K562 (cell line): ENCODE results near the gene FAM124B. TPM values are rescaled to one million over a fixed set of nuclear protein-coding genes. Genes with fewer than 3 reads are reported as not detected.

Experiments
- ATAC-seq: fragments of 200-7000 bp; cut with Tn5 transposase; 3 replicates; pipeline ENCODE4 v1.9.1; 2020; ENCODE audit warnings: moderate library complexity
- BruUV-seq: library from RNA; stranded (reverse); fragments of 400-500 nt; replicated peaks from 2 replicates; lab custom pipeline; 2021; lab: Mats Ljungman, UMichigan
- CTCF ChIA-PET: fragments of 300-600 bp; formaldehyde crosslinking; extraction: SDS; loops from one replicate; lab custom pipeline; 2021; ENCODE audit warnings: low intra/inter-chr PET ratio; lab: Yijun Ruan, JAX
- POLR2A ChIA-PET: fragments of 300-600, 350-650 bp; sonication (Branson Sonifier 250); formaldehyde crosslinking; extraction: SDS; loops from one replicate; lab custom pipeline; 2021; ENCODE audit warnings: antibody characterized with exemption, inconsistent platforms; lab: Yijun Ruan, JAX
- DNase-seq, 4 experiments: peaks; one replicate each; pipeline versions ENCODE4 v3.0.0 to v3.0.0-alpha.2; 2011 to 2018; ENCODE audit warnings: low spot score in 3 of 4, mixed read lengths in 3 of 4; ENCODE audit errors: extremely low read depth in 1 of 4
- FAIRE-seq: peaks from 2 replicates; lab custom pipeline; 2011; peaks lifted over from hg19 to GRCh38; lab: Jason Lieb, UNC
- H2AFZ ChIP-seq: 2 replicates; pipeline ENCODE4 v1.6.0; 2011; ENCODE audit warnings: low read depth, low read length, control low read depth, inconsistent platforms
- H3K27ac ChIP-seq: fragments of 200-600 bp; 3 replicates; pipeline ENCODE4 v1.8.0; 2011; ENCODE audit warnings: low read depth, mild to moderate bottlenecking, control low read depth, inconsistent platforms, low read length, moderate library complexity, mixed read lengths; ENCODE audit errors: extremely low read depth
- H3K27me3 ChIP-seq, 2 experiments: fragments of 300-600 bp in 1 of 2; 2 replicates in 1 of 2; 3 replicates in 1 of 2; pipeline versions ENCODE4 v1.6.0 to v1.8.0; 2011; ENCODE audit warnings: inconsistent platforms in 2 of 2, low read length in 2 of 2, mild to moderate bottlenecking in 1 of 2, mixed read lengths in 1 of 2, moderate library complexity in 1 of 2; ENCODE audit not compliant: control insufficient read depth in 2 of 2, insufficient read depth in 2 of 2
- H3K36me3 ChIP-seq: fragments of 300-600 bp; 3 replicates; pipeline ENCODE4 v1.8.0; 2011; ENCODE audit warnings: mild to moderate bottlenecking, low read length, inconsistent platforms; ENCODE audit not compliant: control insufficient read depth, insufficient read depth
- H3K4me1 ChIP-seq, 2 experiments: fragments of 200-600 bp in 1 of 2; replicated peaks in 1 of 2; 2 replicates in 1 of 2; 3 replicates in 1 of 2; pipeline versions ENCODE4 v1.5.1 to v1.8.0; 2011; ENCODE audit warnings: inconsistent platforms in 2 of 2, low read length in 2 of 2, mild to moderate bottlenecking in 1 of 2, mixed read lengths in 1 of 2, moderate library complexity in 1 of 2; ENCODE audit not compliant: control insufficient read depth in 2 of 2, insufficient read depth in 2 of 2
- H3K4me2 ChIP-seq: 2 replicates; pipeline ENCODE4 v1.6.1; 2011; ENCODE audit warnings: low read length, control low read depth, inconsistent platforms, mixed read lengths; ENCODE audit not compliant: insufficient read depth
- H3K4me3 ChIP-seq: fragments of 200-600 bp; sonication (generic), shearing (Covaris generic); 2 replicates; pipeline ENCODE4 v1.5.1; 2016; ENCODE audit warnings: control low read depth, inconsistent platforms
- H3K79me2 ChIP-seq: fragments of 200-600 bp; 3 replicates; pipeline ENCODE4 v1.8.0; 2011; ENCODE audit warnings: low read length, inconsistent platforms; ENCODE audit not compliant: control insufficient read depth, insufficient read depth
- H3K9ac ChIP-seq, 2 experiments: 2 replicates each; pipeline versions ENCODE4 v1.6.0 to v1.6.1; 2011; ENCODE audit warnings: low read depth in 2 of 2, low read length in 2 of 2, control low read depth in 1 of 2, inconsistent platforms in 1 of 2, mild to moderate bottlenecking in 1 of 2, mixed read lengths in 1 of 2; ENCODE audit not compliant: insufficient read depth in 1 of 2
- H3K9me1 ChIP-seq: one replicate; pipeline ENCODE4 v1.6.0; 2011; ENCODE audit warnings: inconsistent platforms, mild to moderate bottlenecking, low read length, moderate library complexity; ENCODE audit not compliant: control insufficient read depth, insufficient read depth
- H3K9me3 ChIP-seq: replicated peaks from 2 replicates; pipeline ENCODE4 v1.5.1; 2011; ENCODE audit warnings: low read depth, low read length, inconsistent platforms; ENCODE audit not compliant: control insufficient read depth, insufficient read depth
- H4K20me1 ChIP-seq: replicated peaks from 2 replicates; pipeline ENCODE4 v1.6.1; 2011; ENCODE audit warnings: low read length, inconsistent platforms, mixed read lengths; ENCODE audit not compliant: control insufficient read depth, insufficient read depth
- MEIS2 ChIP-seq: fragments of 450-650 bp; IDR thresholded peaks from 2 replicates; pipeline ENCODE4 v1.6.1; 2014; ENCODE audit warnings: mild to moderate bottlenecking; ENCODE audit not compliant: partially characterized antibody
- RAD21 ChIP-seq, 2 experiments: fragments of 250-450 bp in 1 of 2; fragments of 450-650 bp in 1 of 2; sonication (Bioruptor Pico) in 1 of 2; formaldehyde crosslinking in 1 of 2; IDR thresholded peaks in 1 of 2; conservative IDR thresholded peaks in 1 of 2; 2 replicates each; pipeline versions ENCODE4 v1.4.0 to v1.8.0; 2020 to 2022; ENCODE audit warnings: mild to moderate bottlenecking in 2 of 2, moderate library complexity in 1 of 2
- WGBS: fragments of 100-300 bp; shearing (Covaris generic); methylation state at CpG from one replicate; pipeline ENCODE4 v1.1.6; 2016; ENCODE audit warnings: low coverage, mixed read lengths; ENCODE audit not compliant: insufficient coverage; ENCODE audit errors: missing lambda C conversion rate; 5-methylcytosine and 5-hydroxymethylcytosine counted together
- in situ Hi-C: fragments of 300-500 bp; cut with MboI; formaldehyde crosslinking; loops from 4 replicates; pipeline ENCODE4 v1.15.0; 2018; ENCODE audit warnings: inconsistent platforms, mixed read lengths
- intact Hi-C: fragments of 100-400 bp; cut with micrococcal nuclease; formaldehyde crosslinking; loops from 2 replicates; pipeline ENCODE4 v1.14.2; 2022
- polyA plus RNA-seq, 8 experiments: library from polyadenylated mRNA; depleted of rRNA in 4 of 8; stranded (reverse) in 5 of 8; unstranded in 3 of 8; fragments of >200 nt; fragmentation: Nextera tagmentation in 2 of 8; fragmentation: Illumina TruSeq in 1 of 8; extraction: Ambion mirVana in 2 of 8; extraction: Trizol in 1 of 8; gene quantifications; 2 replicates each; pipeline versions ENCODE4 v1.2.1 to v1.2.3, GENCODE V29; 2011 to 2014; ENCODE audit warnings: inconsistent platforms in 1 of 8, missing spikeins in 1 of 8
- total RNA-seq, 7 experiments: library from RNA; depleted of rRNA in 6 of 7; stranded (reverse); fragments of >200 nt in 6 of 7; fragmentation: Illumina TruSeq in 2 of 7; extraction: Trizol in 2 of 7; gene quantifications; 2 replicates each; pipeline versions ENCODE4 v1.2.1 to v1.2.3, GENCODE V29; 2011 to 2021; ENCODE audit warnings: low replicate concordance in 1 of 7
- TF ChIP-seq, protein P1 (sequence below), 3 experiments: IDR thresholded peaks in 2 of 3; conservative IDR thresholded peaks in 1 of 3; 2 replicates each; pipeline ENCODE4 v1.5.1; 2011 to 2012; ENCODE audit warnings: low read length in 3 of 3, mild to moderate bottlenecking in 3 of 3, control low read depth in 2 of 3, improper control_type of control experiment in 1 of 3, inconsistent platforms in 1 of 3, low read depth in 1 of 3, mixed read lengths in 1 of 3, moderate library complexity in 1 of 3; ENCODE audit not compliant: insufficient read depth in 2 of 3
- TF ChIP-seq, protein P2 (sequence below), 2 experiments: fragments of 450-650 bp; formaldehyde crosslinking in 1 of 2; IDR thresholded peaks; 2 replicates each; pipeline versions ENCODE4 v1.4.0 to v1.6.1; 2014 to 2020; ENCODE audit warnings: mild to moderate bottlenecking in 2 of 2, borderline replicate concordance in 1 of 2, low read depth in 1 of 2
- TF ChIP-seq, protein P3 (sequence below): IDR thresholded peaks from 2 replicates; pipeline ENCODE4 v1.6.1; 2011; ENCODE audit warnings: borderline replicate concordance, low read depth, mild to moderate bottlenecking, moderate library complexity, low read length; ENCODE audit not compliant: insufficient read depth, poor library complexity, severe bottlenecking

Gene FAM124B
- total and polyA plus RNA-seq, 9 of the 15 experiments (the other 6 are each of a cell fraction or from before 2014, with no cell fraction given): 6.2 to 21.4 (median 9.3) TPM

DNA sequence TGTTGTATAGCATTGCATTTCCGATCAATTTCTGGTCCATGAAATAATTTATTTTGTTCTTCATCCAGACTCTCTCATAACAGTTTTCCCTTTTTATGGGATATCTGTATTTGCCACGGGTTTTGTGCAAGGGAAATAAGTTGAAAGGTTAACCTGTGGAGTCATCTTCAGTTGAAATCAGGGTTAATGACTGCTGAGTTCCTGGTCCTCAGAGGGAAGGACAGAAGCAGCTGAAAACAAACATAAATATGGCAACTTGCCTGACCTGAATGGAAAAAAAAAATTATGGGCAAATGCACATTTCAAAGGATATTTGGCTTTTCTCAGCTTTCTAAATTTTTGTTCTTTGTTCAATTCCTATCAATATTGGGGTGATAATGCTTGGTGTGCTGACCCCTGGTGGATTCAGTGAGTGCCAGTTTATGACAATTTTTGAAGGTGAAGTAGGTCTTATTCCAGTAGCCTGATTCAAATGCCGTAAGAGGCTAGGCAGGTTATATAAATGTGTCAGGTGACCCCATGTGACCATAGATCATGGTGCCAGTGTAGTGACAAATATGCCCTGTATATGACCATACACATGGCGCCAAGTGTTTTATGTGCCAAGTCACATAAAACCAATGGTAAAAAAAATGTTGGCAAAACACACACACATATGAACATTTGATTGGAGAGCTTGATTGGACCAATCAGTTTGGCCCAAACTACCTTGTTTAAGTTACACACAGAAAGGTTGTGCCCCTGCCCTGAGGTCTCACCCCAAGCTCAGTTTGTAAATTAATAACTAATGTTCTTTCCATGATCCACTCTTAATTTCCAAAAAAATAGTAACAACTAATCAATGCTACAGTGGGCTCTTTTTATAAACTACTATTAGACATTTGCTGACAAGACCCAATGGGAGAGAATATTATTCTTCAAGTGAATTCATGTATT lies 47.6 kb upstream of the FAM124B start:
- peak; percentile 60 for ATAC-seq
- WGBS: 32% methylated on average over 4 of the region's 4 CpGs
- TF ChIP-seq RAD21 (CRISPR knock-in tag; conservative IDR thresholded peaks at IDR 0.05 in 1 of 2, IDR thresholded peaks at IDR 0.05 in 1 of 2) (peak; percentile 19 to 57; a peak in 2 of 4 replicates), MEIS2 (no peak)
- TF ChIP-seq, protein P1, sequence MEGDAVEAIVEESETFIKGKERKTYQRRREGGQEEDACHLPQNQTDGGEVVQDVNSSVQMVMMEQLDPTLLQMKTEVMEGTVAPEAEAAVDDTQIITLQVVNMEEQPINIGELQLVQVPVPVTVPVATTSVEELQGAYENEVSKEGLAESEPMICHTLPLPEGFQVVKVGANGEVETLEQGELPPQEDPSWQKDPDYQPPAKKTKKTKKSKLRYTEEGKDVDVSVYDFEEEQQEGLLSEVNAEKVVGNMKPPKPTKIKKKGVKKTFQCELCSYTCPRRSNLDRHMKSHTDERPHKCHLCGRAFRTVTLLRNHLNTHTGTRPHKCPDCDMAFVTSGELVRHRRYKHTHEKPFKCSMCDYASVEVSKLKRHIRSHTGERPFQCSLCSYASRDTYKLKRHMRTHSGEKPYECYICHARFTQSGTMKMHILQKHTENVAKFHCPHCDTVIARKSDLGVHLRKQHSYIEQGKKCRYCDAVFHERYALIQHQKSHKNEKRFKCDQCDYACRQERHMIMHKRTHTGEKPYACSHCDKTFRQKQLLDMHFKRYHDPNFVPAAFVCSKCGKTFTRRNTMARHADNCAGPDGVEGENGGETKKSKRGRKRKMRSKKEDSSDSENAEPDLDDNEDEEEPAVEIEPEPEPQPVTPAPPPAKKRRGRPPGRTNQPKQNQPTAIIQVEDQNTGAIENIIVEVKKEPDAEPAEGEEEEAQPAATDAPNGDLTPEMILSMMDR (IDR thresholded peaks at IDR 0.05 in 2 of 3, conservative IDR thresholded peaks at IDR 0.05 in 1 of 3; ENCODE audit: insufficient read depth in 2 of 3, low read depth in 1 of 3, low read length in 3 of 3): peak; percentile 29 to 56 (median 50); a peak in 5 of 6 replicates
- TF ChIP-seq, protein P2, sequence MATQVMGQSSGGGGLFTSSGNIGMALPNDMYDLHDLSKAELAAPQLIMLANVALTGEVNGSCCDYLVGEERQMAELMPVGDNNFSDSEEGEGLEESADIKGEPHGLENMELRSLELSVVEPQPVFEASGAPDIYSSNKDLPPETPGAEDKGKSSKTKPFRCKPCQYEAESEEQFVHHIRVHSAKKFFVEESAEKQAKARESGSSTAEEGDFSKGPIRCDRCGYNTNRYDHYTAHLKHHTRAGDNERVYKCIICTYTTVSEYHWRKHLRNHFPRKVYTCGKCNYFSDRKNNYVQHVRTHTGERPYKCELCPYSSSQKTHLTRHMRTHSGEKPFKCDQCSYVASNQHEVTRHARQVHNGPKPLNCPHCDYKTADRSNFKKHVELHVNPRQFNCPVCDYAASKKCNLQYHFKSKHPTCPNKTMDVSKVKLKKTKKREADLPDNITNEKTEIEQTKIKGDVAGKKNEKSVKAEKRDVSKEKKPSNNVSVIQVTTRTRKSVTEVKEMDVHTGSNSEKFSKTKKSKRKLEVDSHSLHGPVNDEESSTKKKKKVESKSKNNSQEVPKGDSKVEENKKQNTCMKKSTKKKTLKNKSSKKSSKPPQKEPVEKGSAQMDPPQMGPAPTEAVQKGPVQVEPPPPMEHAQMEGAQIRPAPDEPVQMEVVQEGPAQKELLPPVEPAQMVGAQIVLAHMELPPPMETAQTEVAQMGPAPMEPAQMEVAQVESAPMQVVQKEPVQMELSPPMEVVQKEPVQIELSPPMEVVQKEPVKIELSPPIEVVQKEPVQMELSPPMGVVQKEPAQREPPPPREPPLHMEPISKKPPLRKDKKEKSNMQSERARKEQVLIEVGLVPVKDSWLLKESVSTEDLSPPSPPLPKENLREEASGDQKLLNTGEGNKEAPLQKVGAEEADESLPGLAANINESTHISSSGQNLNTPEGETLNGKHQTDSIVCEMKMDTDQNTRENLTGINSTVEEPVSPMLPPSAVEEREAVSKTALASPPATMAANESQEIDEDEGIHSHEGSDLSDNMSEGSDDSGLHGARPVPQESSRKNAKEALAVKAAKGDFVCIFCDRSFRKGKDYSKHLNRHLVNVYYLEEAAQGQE (IDR thresholded peaks at IDR 0.05; ENCODE audit: borderline replicate concordance): peak; percentile 33; the same call in 1 of the 2 replicates
- TF ChIP-seq, protein P2 (CRISPR knock-in tag; IDR thresholded peaks at IDR 0.05; ENCODE audit: low read depth): no peak
- TF ChIP-seq, protein P3, sequence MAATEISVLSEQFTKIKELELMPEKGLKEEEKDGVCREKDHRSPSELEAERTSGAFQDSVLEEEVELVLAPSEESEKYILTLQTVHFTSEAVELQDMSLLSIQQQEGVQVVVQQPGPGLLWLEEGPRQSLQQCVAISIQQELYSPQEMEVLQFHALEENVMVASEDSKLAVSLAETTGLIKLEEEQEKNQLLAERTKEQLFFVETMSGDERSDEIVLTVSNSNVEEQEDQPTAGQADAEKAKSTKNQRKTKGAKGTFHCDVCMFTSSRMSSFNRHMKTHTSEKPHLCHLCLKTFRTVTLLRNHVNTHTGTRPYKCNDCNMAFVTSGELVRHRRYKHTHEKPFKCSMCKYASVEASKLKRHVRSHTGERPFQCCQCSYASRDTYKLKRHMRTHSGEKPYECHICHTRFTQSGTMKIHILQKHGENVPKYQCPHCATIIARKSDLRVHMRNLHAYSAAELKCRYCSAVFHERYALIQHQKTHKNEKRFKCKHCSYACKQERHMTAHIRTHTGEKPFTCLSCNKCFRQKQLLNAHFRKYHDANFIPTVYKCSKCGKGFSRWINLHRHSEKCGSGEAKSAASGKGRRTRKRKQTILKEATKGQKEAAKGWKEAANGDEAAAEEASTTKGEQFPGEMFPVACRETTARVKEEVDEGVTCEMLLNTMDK: peak; percentile 25

More for the DNA sequence above, 47.6 kb upstream of the FAM124B start:
- BruUV-seq: no TSS peak
- no peak overlapping the region for H3K4me3 ChIP-seq
- intact Hi-C loops: loop anchor here (1.0 to 5.0 kb wide), 2 partner anchors 92 to 203 kb away; no protein-coding TSS in a partner anchor
- in situ Hi-C loops: loop anchor here (10.0 kb wide), 1 partner anchor 85 kb away; no protein-coding TSS in a partner anchor
- no peaks in the 10 kb centered on the region for H3K79me2 ChIP-seq
- FAIRE-seq (no peak), DNase-seq (peak in 2 of 4 experiments; percentile 14 to 22)
- no peaks in the 10 kb centered on the region for H4K20me1 ChIP-seq
- no peaks in the 10 kb centered on the region for H3K27me3 ChIP-seq
- no peak overlapping the region for H3K9ac ChIP-seq
- no peaks in the 10 kb centered on the region for H3K9me1 ChIP-seq
- H3K36me3 ChIP-seq: no peaks in the 10 kb centered on the region
- no peak overlapping the region for H3K27ac ChIP-seq
- H3K4me2 ChIP-seq: no peak overlapping the region
- no peaks in the 10 kb centered on the region for H3K4me1 ChIP-seq
- ChIA-PET POLR2A (no interaction called here), CTCF (interaction anchor here (1.4 kb wide), 1 partner anchor 92 kb away, joined by 6 read pairs; no protein-coding TSS in a partner anchor)
- no peak overlapping the region for H2AFZ ChIP-seq
- H3K9me3 ChIP-seq: no peaks in the 10 kb centered on the region
